Fibroblast of upper back skin (primary cell): ENCODE results near the gene TUB.

ENCODE experiments used
- DNase-seq: peaks from one replicate; pipeline ENCODE4 v3.0.0-alpha.2; 2013

The TUB gene

DNA sequence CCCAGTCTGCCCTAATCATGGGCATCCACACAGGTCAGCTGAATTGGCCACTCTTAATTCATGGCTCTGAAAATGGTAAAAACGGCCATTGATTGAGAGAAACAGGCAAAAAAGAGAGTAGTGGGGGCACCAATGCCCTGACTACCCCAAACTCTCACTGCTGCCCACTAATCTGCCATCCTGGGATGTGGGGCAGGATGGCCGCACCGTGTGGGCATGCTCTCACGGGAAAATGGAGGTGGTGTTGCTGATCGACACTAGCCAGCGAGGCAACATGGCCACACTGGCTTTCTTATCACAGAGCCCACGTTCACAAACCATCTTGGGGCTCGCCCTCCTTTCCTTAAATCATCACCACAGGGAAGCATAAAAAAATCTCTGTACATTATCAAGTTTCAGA is 11.2 kb upstream of the TUB start:
- DNase-seq: no peak

GRCh38 chr11:8070417-8071115 is 10.4 kb upstream of the TUB start:
- peak; percentile 52 for DNase-seq

DNA sequence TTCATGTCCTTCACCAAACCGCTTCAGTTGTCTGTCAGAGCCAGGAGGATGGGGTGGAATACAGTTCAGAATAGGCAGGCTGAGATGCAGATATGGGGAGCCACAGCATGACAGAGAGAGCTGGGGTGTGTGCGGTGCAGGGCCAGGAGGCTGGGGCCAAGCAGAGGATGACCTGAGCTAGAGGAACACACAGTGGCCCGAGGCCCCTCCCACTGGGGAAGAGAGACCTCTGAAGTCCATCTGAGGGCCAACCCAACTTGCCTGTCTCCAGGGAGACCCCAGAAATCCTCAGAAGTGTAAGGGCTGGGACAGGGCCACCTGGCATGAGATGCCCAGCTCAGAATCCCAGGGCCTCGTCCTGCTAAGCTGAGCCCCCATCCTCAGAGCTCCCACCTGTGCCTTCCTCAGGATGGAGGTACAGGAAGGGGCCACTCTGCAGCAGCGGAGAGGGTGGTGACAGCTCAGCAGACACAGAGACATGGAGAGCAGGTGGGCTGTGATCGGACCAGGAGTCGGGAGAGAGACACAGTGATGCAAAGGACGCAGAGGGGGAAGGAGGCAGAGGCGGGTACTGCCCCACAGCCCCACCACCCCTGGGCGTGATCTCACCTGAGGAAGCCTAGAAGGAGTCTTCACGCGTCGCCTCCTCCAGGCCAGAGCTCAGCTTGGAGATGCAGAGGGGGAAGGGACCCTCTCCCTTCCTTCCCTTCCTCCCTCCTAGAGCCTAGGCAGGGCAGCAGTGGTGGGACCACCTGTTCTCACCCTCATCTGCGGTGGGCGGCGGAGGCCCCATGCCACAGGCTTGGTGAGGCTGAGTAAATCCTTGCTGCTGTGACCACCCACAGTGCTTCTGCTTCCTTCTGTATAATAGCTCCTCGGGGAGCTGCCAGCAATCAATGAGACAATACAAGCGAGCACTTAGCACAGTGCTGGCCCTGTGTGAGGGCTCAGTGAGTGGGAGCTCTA is 9.1 kb upstream of the TUB start:
- no peak for DNase-seq

DNA sequence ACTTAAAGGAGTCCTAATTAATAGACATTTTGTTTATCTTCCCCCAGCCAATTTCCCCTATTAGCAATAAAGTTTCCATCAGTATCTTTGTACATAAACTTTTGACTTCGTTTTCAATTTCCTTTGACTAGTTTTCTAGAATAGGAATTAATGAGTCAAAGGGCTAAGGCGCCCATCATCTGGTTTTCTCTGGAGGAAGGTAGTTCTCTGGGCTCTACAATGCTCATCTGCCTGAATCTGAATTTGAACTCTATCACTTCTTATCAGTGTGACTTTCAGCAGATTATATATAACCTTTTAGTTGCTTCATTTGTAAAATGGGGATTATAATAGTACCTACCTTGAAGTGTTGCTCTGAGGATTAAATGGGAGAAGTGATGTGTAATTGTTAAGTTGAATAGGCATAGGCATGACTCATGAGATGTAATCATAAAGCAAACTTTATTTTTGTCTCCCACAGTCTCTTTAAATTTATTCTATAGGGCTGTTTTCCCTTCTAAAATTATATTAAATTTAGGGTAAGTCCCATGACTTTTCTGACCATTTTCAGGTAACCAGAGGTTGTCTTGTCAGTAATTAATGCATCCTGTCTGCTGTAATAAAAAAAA is 5.8 kb upstream of the TUB start:
- DNase-seq: no peak

DNA sequence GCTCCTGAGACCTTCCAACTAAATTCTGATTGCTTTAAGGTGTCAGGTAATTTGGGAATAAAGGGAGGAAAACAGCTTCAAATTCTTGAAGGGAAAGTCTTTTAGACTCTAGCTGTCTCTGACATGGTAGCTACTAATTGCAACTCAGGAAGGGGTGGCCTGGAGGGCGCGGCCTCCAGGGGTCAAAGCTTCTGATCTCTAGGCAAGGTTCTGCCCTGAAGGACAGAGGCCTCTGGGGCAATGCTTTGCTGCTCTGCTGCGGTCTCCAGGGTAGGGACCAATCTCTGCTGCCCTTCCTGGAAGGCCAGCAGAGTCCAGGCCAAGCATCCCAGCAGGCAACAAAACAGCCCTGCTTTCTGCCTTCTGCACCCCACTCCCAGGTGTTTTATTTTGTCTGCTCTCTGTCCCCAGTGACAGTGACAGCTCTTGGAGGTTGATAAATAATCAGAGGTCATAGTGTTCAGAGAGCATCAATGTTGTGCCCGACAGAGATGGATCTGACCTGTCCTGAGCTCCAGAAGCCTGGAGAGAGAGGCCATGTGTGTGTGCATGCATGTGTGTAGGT is 1.8 kb upstream of the TUB start:
- DNase-seq: no peak

DNA sequence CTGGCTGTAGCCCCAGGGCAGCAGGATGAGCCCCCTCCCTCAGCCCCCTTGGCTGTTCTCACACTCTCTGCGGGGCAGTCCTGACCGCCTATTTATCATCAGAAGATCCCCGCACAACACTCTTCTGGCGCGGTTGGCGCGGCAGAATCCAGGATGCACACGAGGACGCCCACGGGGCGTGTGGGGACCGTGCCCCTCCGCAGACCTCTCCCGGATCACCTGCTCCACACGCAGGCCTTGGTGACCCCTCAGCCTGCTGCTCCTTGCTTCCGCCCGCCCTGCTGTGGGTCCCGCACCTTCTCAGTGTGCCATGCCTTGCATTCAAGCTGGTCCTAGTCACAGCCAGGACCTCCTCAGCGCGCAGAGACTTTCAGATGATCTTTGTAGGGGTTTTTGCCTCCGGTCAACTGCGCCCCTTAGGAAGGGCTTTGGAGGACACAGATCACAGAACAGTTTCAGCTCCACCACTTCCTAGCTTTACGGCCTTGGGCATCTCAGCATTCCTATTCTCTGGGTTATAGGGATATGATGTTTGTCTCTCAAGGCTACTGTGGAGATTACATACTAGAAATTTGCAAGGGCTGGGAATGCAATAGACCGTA is 841 bp upstream of the TUB start:
- DNase-seq: no peak

- no peak for DNase-seq
Observed at GRCh38 chr11:8081591-8082250, 710 bp downstream of the TUB start.

GRCh38 chr11:8082391-8083087 is 1.5 kb downstream of the TUB start:
- peak; percentile 32 for DNase-seq

GRCh38 chr11:8083088-8083395 is 2.0 kb downstream of the TUB start:
- DNase-seq: no peak

- DNase-seq: no peak
Observed at GRCh38 chr11:8083871-8084281, 2.9 kb downstream of the TUB start.

- DNase-seq: no peak
Observed at GRCh38 chr11:8084352-8084751, 3.3 kb downstream of the TUB start.

DNA sequence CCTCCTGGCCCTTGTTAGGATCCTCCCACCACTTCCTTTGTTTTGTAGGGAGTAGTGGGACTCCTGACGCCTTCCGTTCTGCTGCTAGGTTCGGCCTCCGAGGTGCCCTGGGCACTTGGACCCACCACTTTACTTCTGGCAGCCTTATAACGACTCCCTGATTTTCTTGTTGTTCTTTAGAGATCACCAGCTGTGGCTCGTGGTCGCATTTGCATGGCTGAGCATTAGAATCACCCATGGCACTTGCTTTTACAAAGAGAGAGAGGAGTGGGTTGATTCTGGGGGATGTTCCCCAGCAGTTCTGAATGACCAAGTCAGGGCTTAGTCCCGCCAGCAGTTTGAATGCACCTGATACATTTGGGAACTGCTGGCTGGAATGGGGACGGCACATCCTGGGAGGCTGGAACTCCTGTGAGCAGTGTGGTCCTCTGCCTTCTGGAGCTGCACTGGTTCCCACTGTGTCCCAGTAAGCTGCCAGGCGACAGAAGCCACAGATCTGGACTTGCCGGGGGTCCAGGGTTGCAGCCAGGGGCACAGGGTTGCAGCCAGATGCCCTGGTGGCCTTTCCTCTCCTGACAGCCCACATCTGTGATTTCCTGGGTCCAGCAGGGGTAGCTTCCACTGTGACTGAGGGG is 4.1 kb downstream of the TUB start:
- no peak for DNase-seq

- DNase-seq: peak; percentile 48
Observed at GRCh38 chr11:8086001-8086479, 5.0 kb downstream of the TUB start.

GRCh38 chr11:8086571-8086970 is 5.6 kb downstream of the TUB start:
- DNase-seq: no peak

DNA sequence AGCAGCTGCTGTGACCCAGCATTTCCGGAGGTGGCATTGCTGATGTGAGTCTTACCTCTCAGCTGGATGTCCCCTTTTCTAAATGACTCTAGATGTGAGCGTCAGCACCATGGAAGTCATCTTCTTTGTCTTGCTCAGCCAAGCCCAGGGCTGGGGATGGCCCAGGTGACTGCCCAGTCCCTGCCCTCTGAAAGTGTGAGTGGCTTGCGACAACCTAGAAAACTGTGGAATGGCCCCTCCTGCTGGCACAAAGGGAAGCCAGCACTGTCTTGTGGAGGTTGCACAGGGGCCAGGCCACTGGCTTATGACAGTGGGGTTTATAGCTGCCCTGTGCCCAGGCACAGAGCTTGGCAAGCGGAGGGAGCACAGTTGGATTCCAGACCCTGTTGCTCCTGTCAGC is 6.2 kb downstream of the TUB start:
- no peak for DNase-seq

GRCh38 chr11:8087756-8088155 is 6.7 kb downstream of the TUB start:
- no peak for DNase-seq

GRCh38 chr11:8089791-8090510 is 8.9 kb downstream of the TUB start:
- no peak for DNase-seq

- DNase-seq: peak; percentile 34
Observed at GRCh38 chr11:8090756-8091155, 9.7 kb downstream of the TUB start.

DNA sequence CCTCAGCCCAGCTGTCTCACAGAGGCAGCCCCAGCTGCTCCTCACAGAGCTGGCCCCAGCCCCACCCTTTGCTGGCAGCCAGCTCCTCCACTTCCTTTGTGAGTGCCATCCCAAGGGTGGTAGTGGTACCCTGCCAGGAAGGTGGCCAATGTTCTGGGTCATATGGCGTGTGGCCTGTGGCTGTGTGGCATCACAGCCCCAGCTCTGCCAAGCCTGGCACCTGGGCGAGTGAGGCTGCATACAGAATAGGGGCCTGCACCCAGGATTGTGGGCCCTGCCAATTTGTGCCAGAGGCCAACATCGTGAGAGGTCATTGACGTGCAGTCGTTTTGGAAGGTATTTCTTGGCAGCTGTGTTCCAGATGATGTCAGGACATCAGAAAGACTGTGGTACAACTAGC is 10.7 kb downstream of the TUB start:
- DNase-seq: no peak

DNA sequence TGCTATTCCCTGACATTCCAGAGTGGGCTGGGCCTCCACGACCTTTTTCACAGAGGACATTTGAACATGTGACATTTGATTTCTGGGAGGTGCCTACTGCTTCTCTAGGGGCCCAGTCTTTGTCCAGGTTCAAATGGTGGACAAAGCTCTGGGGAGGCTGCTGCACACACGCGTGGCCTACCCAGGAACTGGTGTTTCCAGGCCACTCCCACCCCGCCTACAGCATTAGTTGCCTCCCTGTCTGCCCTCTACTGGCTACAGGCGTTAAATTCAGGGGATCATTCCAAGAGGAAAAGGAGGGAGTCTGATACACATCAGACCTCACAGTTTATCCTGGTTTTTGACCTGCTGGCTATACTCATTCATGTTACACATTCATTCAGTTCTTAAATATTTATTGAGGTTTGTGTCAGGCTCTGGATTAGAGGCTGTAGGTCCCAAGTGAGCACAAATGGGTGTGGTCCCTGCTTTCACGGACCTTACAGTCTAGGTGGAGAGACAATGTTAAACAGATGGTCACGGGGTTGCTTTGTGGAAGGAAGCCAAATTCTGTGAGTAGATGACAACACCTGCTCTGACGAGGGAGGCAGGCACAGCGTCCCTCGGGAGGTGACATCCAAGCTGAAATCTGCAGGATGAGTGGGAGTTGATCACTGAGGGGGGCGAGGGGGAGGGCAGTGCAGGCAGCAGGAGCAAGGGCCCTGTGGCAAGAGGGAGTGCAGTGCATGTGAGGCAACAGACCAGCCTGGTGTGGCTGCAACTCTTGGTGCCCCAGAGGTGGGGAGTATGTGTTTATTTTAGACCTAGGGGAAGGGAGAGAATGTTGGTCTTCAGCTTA is 11.8 kb downstream of the TUB start:
- DNase-seq: peak; percentile 71
